Measurements from ENCODE around the gene BBX.

DNA sequence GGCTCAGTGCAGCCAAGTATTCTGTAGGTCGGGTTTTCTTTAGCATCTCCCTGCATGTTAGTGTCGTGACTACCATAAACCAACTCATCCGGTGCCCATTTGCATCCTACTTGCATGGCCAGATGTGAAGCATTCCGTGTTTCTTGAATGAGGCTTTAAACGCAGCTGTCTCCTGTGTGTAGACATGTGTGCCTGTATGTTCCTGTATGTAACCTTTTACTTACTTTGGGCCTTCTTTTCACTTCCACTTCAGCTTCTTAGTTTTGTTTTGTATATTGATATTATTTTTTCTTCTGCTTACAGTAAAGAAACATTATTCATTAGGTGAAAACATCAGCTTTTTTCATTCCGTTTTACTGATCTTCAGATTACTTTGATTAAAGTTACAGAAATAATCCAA lies 267.9 kb downstream of the BBX start:
- TF ChIP-seq SMC3 (conservative IDR thresholded peaks at IDR 0.05; ENCODE audit: poor library complexity) (no peak), POLR2AphosphoS5 (IDR thresholded peaks at IDR 0.05) (no peak), CTCF (IDR thresholded peaks at IDR 0.05; ENCODE audit: poor library complexity, severe bottlenecking) (no peak)

All from neural cell (in vitro differentiated cells).